HEK293T (cell line): ENCODE measurements around the gene TRIM51G.
"Not testable (repeated sequence)": the region's sequence is repeated elsewhere in the genome, so short reads cannot be mapped to it uniquely, and the experiment has no call there.

ENCODE experiments used
- BHLHE40 ChIP-seq: fragments of 450-650 bp; IDR thresholded peaks from 2 replicates; pipeline ENCODE4 v1.6.1; 2016; ENCODE audit warnings: mild to moderate bottlenecking, moderate library complexity, borderline replicate concordance
- CTBP1 ChIP-seq: fragments of 450-650 bp; IDR thresholded peaks from 2 replicates; pipeline ENCODE4 v1.6.1; 2016; ENCODE audit warnings: borderline replicate concordance
- ELF4 ChIP-seq: fragments of 450-650 bp; IDR thresholded peaks from 2 replicates; pipeline ENCODE4 v1.6.1; 2017; ENCODE audit warnings: antibody characterized with exemption
- FOXA1 ChIP-seq: fragments of 450-650 bp; IDR thresholded peaks from 2 replicates; pipeline ENCODE4 v1.6.1; 2016; ENCODE audit warnings: mild to moderate bottlenecking
- FOXK2 ChIP-seq: fragments of 450-650 bp; IDR thresholded peaks from 2 replicates; pipeline ENCODE4 v1.6.1; 2016; ENCODE audit warnings: mild to moderate bottlenecking
- FOXM1 ChIP-seq: fragments of 450-650 bp; IDR thresholded peaks from 2 replicates; pipeline ENCODE4 v1.6.1; 2017; ENCODE audit warnings: mild to moderate bottlenecking, borderline replicate concordance
- HDGF ChIP-seq: fragments of 450-650 bp; IDR thresholded peaks from 2 replicates; pipeline ENCODE4 v1.6.1; 2017; ENCODE audit warnings: antibody characterized with exemption, borderline replicate concordance
- NFRKB ChIP-seq: fragments of 450-650 bp; IDR thresholded peaks from 2 replicates; pipeline ENCODE4 v1.6.1; 2016; ENCODE audit warnings: mild to moderate bottlenecking, moderate library complexity
- PKNOX1 ChIP-seq: fragments of 450-650 bp; IDR thresholded peaks from 2 replicates; pipeline ENCODE4 v1.6.1; 2016
- SP1 ChIP-seq: fragments of 450-650 bp; IDR thresholded peaks from 2 replicates; pipeline ENCODE4 v1.6.1; 2017
- SUZ12 ChIP-seq: fragments of 450-650 bp; IDR thresholded peaks from 2 replicates; pipeline ENCODE4 v1.6.1; 2016; ENCODE audit warnings: mild to moderate bottlenecking
- TARDBP ChIP-seq: fragments of 450-650 bp; IDR thresholded peaks from 2 replicates; pipeline ENCODE4 v1.6.1; 2016
- ZNF384 ChIP-seq: fragments of 450-650 bp; IDR thresholded peaks from 2 replicates; pipeline ENCODE4 v1.6.1; 2016

- not testable (repeated sequence) for TF ChIP-seq SP1, TARDBP, SUZ12, CTBP1, BHLHE40, PKNOX1, HDGF, NFRKB, FOXA1, ZNF384, FOXK2, ELF4, FOXM1
Measured at GRCh38 chr11:48955315-48956049, 28.2 kb downstream of the TRIM51G start.
